HepG2 (cell line): ENCODE measurements around the gene HIGD1C. TPM values are rescaled to one million over a fixed set of nuclear protein-coding genes. Genes with fewer than 3 reads are reported as not detected.
A peak's percentile ranks its signal among the peaks of the same experiment; 100 is the strongest.

Experiments used
- ELF3 ChIP-seq: IDR thresholded peaks from 2 replicates; pipeline ENCODE4 v1.6.1; 2016; ENCODE audit warnings: missing genetic modification reagents, missing compliant biosample characterization
- FOXO1 ChIP-seq: sonication (generic); formaldehyde crosslinking; IDR thresholded peaks from 2 replicates; pipeline ENCODE4 v1.4.0; 2020; ENCODE audit warnings: missing genetic modification reagents
- HMGXB3 ChIP-seq: sonication (generic); formaldehyde crosslinking; IDR thresholded peaks from 2 replicates; pipeline ENCODE4 v1.4.0; 2020; ENCODE audit warnings: missing genetic modification reagents, borderline replicate concordance
- HOXA5 ChIP-seq: sonication (generic); formaldehyde crosslinking; IDR thresholded peaks from 2 replicates; pipeline ENCODE4 v1.4.0; 2020; ENCODE audit warnings: missing genetic modification reagents
- IRF2 ChIP-seq: IDR thresholded peaks from 2 replicates; pipeline ENCODE4 v1.6.1; 2018; ENCODE audit warnings: missing genetic modification reagents, missing compliant biosample characterization
- MYNN ChIP-seq: sonication (generic); formaldehyde crosslinking; IDR thresholded peaks from 2 replicates; pipeline ENCODE4 v1.4.0; 2020; ENCODE audit warnings: mild to moderate bottlenecking, low read depth, missing genetic modification reagents
- NCOA2 ChIP-seq: sonication (generic); formaldehyde crosslinking; IDR thresholded peaks from 2 replicates; pipeline ENCODE4 v1.8.0; 2022; ENCODE audit warnings: inconsistent platforms
- NFYC ChIP-seq: IDR thresholded peaks from 2 replicates; pipeline ENCODE4 v1.6.1; 2016; ENCODE audit warnings: missing genetic modification reagents, missing compliant biosample characterization
- POGZ ChIP-seq: sonication (generic); formaldehyde crosslinking; IDR thresholded peaks from 2 replicates; pipeline ENCODE4 v1.4.0; 2020; ENCODE audit warnings: mild to moderate bottlenecking, missing genetic modification reagents
- RNF219 ChIP-seq: sonication (generic); formaldehyde crosslinking; IDR thresholded peaks from 2 replicates; pipeline ENCODE4 v1.5.0; 2020; ENCODE audit warnings: mild to moderate bottlenecking, missing genetic modification reagents
- SALL1 ChIP-seq: sonication (generic); formaldehyde crosslinking; IDR thresholded peaks from 2 replicates; pipeline ENCODE4 v1.8.0; 2022; ENCODE audit warnings: mild to moderate bottlenecking, missing genetic modification reagents
- SMARCE1 ChIP-seq: fragments of 450-650 bp; IDR thresholded peaks from 2 replicates; pipeline ENCODE4 v1.6.1; 2017; ENCODE audit warnings: borderline replicate concordance
- TRIM24 ChIP-seq: sonication (generic); formaldehyde crosslinking; IDR thresholded peaks from 2 replicates; pipeline ENCODE4 v1.8.0; 2022; ENCODE audit warnings: mild to moderate bottlenecking, missing genetic modification reagents
- ZC3H4 ChIP-seq: sonication (generic); formaldehyde crosslinking; IDR thresholded peaks from 2 replicates; pipeline ENCODE4 v1.4.0; 2020; ENCODE audit warnings: missing genetic modification reagents, borderline replicate concordance
- ZFP36L1 ChIP-seq: sonication (generic); formaldehyde crosslinking; IDR thresholded peaks from 2 replicates; pipeline ENCODE4 v1.8.0; 2022; ENCODE audit warnings: mild to moderate bottlenecking, missing genetic modification reagents, moderate library complexity
- ZNF136 ChIP-seq: sonication (generic); formaldehyde crosslinking; IDR thresholded peaks from 2 replicates; pipeline ENCODE4 v1.8.1; 2022; ENCODE audit warnings: low read depth, mild to moderate bottlenecking, moderate library complexity, missing genetic modification reagents
- ZNF652 ChIP-seq: IDR thresholded peaks from 2 replicates; pipeline ENCODE4 v1.6.1; 2016; ENCODE audit warnings: low read depth, borderline replicate concordance
- polyA plus RNA-seq, 8 experiments: library from polyadenylated mRNA; depleted of rRNA in 3 of 8; stranded (reverse) in 7 of 8; unstranded in 1 of 8; fragments of >200 nt; fragmentation: Illumina TruSeq in 4 of 8; extraction: Trizol in 4 of 8; gene quantifications; 2 replicates each; pipeline versions ENCODE4 v1.2.1 to v1.2.3, GENCODE V29; 2011 to 2016; ENCODE audit warnings: low read depth in 4 of 8, missing spikeins in 1 of 8, mixed read lengths in 1 of 8; ENCODE audit not compliant: insufficient read depth in 1 of 8
- total RNA-seq, 5 experiments: library from RNA; depleted of rRNA; stranded (reverse); fragments of >200 nt; fragmentation: Illumina TruSeq; extraction: Trizol; gene quantifications; 2 replicates each; pipeline ENCODE4 v1.2.3, GENCODE V29; 2016; ENCODE audit warnings: low read depth in 1 of 5

HIGD1C gene
- total and polyA plus RNA-seq, 2 of the 13 experiments (the other 11 are each of a cell fraction or from before 2014, with no cell fraction given), result not detected

- 0 out of 2 replicates have a peak, but pooled peaks have one; percentile 20 for TF ChIP-seq HMGXB3 (CRISPR knock-in tag)
- peak; percentile 65; the same call in 1 of the 2 replicates for TF ChIP-seq ZFP36L1 (CRISPR knock-in tag)
- peak; percentile 25; the same call in 1 of the 2 replicates for TF ChIP-seq ELF3 (CRISPR knock-in tag)
- peak; percentile 60; the same call in 1 of the 2 replicates for TF ChIP-seq FOXO1 (CRISPR knock-in tag)
- no peak for TF ChIP-seq MYNN (CRISPR knock-in tag)
- peak; percentile 64; the same call in 1 of the 2 replicates for TF ChIP-seq TRIM24 (CRISPR knock-in tag)
- TF ChIP-seq NFYC (CRISPR knock-in tag), result peak; percentile 75
- TF ChIP-seq POGZ (CRISPR knock-in tag), result 0 out of 2 replicates have a peak, but pooled peaks have one; percentile 34
- TF ChIP-seq NCOA2, result peak; percentile 28; the same call in 1 of the 2 replicates
- TF ChIP-seq IRF2 (CRISPR knock-in tag), result 0 out of 2 replicates have a peak, but pooled peaks have one; percentile 32
- TF ChIP-seq SALL1, result peak; percentile 35; the same call in 1 of the 2 replicates
- TF ChIP-seq ZNF136 (CRISPR knock-in tag), result no peak
- TF ChIP-seq SMARCE1, result no peak
- TF ChIP-seq RNF219 (CRISPR knock-in tag), result 0 out of 2 replicates have a peak, but pooled peaks have one; percentile 35
- TF ChIP-seq HOXA5, result 0 out of 2 replicates have a peak, but pooled peaks have one; percentile 65
- TF ChIP-seq ZC3H4 (CRISPR knock-in tag), result peak; percentile 27; the same call in 1 of the 2 replicates
- TF ChIP-seq ZNF652 (CRISPR knock-in tag), result no peak
- TF ChIP-seq, all 625 proteins: peak for 58
Observed at GRCh38 chr12:50933459-50934124, 18.8 kb upstream of the HIGD1C start (continued).
